ENCODE measurements around the gene ZAR1L.

Gene ZAR1L

DNA sequence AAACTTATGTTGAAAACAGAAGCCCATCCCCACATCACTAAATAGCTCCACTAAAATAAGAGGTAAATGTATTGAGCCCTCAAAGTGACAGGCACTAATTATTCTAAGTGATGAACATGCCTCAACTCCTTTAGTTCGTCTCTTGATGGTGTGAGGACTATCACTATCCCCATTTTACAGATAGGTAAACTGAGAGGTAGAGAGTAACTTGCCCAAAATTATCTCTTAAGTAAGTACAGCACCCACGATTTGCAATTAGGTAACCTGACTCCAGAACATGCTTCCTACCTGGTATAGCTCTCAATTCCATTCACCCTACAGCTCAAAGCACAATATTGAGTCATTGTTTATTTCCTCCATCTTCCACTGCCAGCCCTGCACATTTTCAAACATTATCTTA, 12.7 kb downstream of the ZAR1L start:
- TF ChIP-seq FOXP2 (optimal IDR thresholded peaks at IDR 0.05; ENCODE audit: borderline replicate concordance, extremely low read depth, extremely low read length, insufficient read depth) (no peak), TAF1 (IDR thresholded peaks at IDR 0.05; ENCODE audit: borderline replicate concordance, insufficient read depth, low read length) (no peak), SIN3A (IDR thresholded peaks at IDR 0.05; ENCODE audit: borderline replicate concordance, insufficient read depth, low read length) (no peak), POLR2AphosphoS5 (IDR thresholded peaks at IDR 0.05; ENCODE audit: low read depth, low read length) (no peak)
- TF ChIP-seq, protein P1, sequence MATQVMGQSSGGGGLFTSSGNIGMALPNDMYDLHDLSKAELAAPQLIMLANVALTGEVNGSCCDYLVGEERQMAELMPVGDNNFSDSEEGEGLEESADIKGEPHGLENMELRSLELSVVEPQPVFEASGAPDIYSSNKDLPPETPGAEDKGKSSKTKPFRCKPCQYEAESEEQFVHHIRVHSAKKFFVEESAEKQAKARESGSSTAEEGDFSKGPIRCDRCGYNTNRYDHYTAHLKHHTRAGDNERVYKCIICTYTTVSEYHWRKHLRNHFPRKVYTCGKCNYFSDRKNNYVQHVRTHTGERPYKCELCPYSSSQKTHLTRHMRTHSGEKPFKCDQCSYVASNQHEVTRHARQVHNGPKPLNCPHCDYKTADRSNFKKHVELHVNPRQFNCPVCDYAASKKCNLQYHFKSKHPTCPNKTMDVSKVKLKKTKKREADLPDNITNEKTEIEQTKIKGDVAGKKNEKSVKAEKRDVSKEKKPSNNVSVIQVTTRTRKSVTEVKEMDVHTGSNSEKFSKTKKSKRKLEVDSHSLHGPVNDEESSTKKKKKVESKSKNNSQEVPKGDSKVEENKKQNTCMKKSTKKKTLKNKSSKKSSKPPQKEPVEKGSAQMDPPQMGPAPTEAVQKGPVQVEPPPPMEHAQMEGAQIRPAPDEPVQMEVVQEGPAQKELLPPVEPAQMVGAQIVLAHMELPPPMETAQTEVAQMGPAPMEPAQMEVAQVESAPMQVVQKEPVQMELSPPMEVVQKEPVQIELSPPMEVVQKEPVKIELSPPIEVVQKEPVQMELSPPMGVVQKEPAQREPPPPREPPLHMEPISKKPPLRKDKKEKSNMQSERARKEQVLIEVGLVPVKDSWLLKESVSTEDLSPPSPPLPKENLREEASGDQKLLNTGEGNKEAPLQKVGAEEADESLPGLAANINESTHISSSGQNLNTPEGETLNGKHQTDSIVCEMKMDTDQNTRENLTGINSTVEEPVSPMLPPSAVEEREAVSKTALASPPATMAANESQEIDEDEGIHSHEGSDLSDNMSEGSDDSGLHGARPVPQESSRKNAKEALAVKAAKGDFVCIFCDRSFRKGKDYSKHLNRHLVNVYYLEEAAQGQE (IDR thresholded peaks at IDR 0.05; ENCODE audit: insufficient read depth in 1 of 2, low read depth in 2 of 2, low read length in 2 of 2) = no peak

DNA sequence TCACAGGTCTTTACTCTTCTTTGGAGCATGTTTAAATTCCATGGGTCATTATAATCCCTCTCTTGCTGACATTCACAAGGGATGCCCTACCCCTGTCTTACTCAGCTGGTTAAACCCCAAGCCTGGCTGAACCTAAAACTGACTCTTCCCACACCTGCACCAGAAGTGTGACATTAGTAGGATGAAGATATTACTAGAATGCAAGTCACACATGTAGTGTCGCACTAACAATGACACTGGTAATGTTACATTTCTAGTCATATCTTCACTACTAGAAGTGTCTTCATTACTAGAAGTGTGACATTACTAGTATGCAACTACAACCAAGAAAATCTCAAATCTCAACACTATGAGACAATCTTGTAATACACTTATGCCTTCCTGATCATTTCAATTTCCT, 14.2 kb downstream of the ZAR1L start:
- TF ChIP-seq FOXP2 (optimal IDR thresholded peaks at IDR 0.05; ENCODE audit: borderline replicate concordance, extremely low read depth, extremely low read length, insufficient read depth) (no peak), SIN3A (IDR thresholded peaks at IDR 0.05; ENCODE audit: borderline replicate concordance, insufficient read depth, low read length) (no peak), TAF1 (IDR thresholded peaks at IDR 0.05; ENCODE audit: borderline replicate concordance, insufficient read depth, low read length) (no peak), POLR2AphosphoS5 (IDR thresholded peaks at IDR 0.05; ENCODE audit: low read depth, low read length) (no peak)
- TF ChIP-seq, protein P1 (IDR thresholded peaks at IDR 0.05; ENCODE audit: insufficient read depth in 1 of 2, low read depth in 2 of 2, low read length in 2 of 2) = no peak

DNA sequence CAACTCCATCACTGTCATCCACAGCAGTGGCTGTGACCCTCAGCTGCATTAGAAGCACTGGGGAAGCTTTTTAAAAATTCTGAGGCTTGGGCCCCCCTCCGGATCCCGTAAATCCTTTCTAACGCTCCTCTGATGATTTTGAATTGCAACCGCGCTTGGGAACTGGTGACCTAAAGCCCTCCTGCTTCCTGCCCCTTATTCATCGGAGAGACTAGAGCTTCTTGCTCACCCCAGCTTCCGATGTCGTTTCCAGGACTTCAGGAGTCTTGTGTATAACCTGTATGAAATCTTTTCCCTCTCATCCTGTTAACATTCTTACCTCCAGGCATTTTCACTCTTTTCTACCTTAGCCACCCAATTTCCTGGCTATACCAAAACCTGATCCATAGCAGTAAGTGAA, 14.8 kb downstream of the ZAR1L start:
- TF ChIP-seq FOXP2 (optimal IDR thresholded peaks at IDR 0.05; ENCODE audit: borderline replicate concordance, extremely low read depth, extremely low read length, insufficient read depth) = no peak
- TF ChIP-seq SIN3A (IDR thresholded peaks at IDR 0.05; ENCODE audit: borderline replicate concordance, insufficient read depth, low read length) = no peak
- TF ChIP-seq POLR2AphosphoS5 (IDR thresholded peaks at IDR 0.05; ENCODE audit: low read depth, low read length) = no peak
- no peak for TF ChIP-seq TAF1 (IDR thresholded peaks at IDR 0.05; ENCODE audit: borderline replicate concordance, insufficient read depth, low read length)
- TF ChIP-seq, protein P1 (IDR thresholded peaks at IDR 0.05; ENCODE audit: insufficient read depth in 1 of 2, low read depth in 2 of 2, low read length in 2 of 2) = no peak

DNA sequence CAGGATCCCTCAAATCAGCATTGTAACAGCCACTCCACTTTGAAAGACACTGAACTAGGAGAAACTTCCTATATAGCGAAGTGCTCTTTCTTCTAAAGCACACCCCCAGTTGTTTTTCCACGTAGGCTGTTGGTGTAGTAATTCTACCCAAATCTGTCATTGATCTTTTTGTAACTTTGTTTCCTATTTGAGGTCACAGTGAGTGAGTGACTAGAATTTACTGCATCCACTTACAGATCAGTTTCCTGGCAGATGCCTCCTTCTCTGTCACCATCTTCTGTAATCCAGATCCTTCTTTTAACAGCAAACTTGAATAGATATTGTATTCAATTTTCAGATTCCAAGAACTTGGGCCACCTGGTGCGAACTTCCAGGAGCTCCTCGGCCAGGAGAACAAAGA, 15.3 kb downstream of the ZAR1L start:
- TF ChIP-seq SIN3A (IDR thresholded peaks at IDR 0.05; ENCODE audit: borderline replicate concordance, insufficient read depth, low read length) = no peak
- TF ChIP-seq, protein P1 (IDR thresholded peaks at IDR 0.05; ENCODE audit: insufficient read depth in 1 of 2, low read depth in 2 of 2, low read length in 2 of 2) = no peak
- no peak for TF ChIP-seq TAF1 (IDR thresholded peaks at IDR 0.05; ENCODE audit: borderline replicate concordance, insufficient read depth, low read length)
- no peak for TF ChIP-seq FOXP2 (optimal IDR thresholded peaks at IDR 0.05; ENCODE audit: borderline replicate concordance, extremely low read depth, extremely low read length, insufficient read depth)
- no peak for TF ChIP-seq POLR2AphosphoS5 (IDR thresholded peaks at IDR 0.05; ENCODE audit: low read depth, low read length)

DNA sequence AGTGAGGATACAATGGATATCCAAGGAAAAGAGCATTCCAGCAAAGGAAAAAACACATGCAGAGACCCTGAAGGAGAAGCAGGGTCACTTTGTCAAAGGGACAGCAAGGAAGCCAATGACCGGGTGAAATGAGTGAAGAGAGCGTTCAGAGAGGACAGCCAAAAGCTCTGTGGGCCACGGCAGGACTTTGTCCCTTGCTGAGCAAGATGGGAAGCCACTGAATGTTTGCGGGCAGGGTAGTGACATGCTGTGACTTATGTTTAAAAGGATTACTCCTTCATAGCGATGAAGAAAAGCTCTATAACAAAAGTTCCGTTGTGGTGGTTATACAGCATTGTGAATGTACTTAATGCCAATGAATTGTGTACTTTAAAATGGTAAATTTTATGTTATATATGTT, 16.5 kb downstream of the ZAR1L start:
- TF ChIP-seq TAF1 (IDR thresholded peaks at IDR 0.05; ENCODE audit: borderline replicate concordance, insufficient read depth, low read length) (no peak), FOXP2 (optimal IDR thresholded peaks at IDR 0.05; ENCODE audit: borderline replicate concordance, extremely low read depth, extremely low read length, insufficient read depth) (no peak), POLR2AphosphoS5 (IDR thresholded peaks at IDR 0.05; ENCODE audit: low read depth, low read length) (no peak), SIN3A (IDR thresholded peaks at IDR 0.05; ENCODE audit: borderline replicate concordance, insufficient read depth, low read length) (no peak)
- TF ChIP-seq, protein P1 (IDR thresholded peaks at IDR 0.05; ENCODE audit: insufficient read depth in 1 of 2, low read depth in 2 of 2, low read length in 2 of 2) = no peak
